HCT116 (cell line): ENCODE results near the gene NHSL2. TPM values are rescaled to one million over a fixed set of nuclear protein-coding genes. Genes with fewer than 3 reads are reported as not detected.

Experiments used
- ATAC-seq: fragments of 200-7000 bp; cut with Tn5 transposase; 2 replicates; pipeline ENCODE4 v1.9.1; 2020; ENCODE audit warnings: mild to moderate bottlenecking, moderate library complexity
- BruUV-seq: library from RNA; stranded (reverse); fragments of 400-500 nt; replicated peaks from 2 replicates; lab custom pipeline; 2021; lab: Mats Ljungman, UMichigan
- CTCF ChIA-PET: fragments of 300-600 bp; sonication (Branson Sonifier 250); formaldehyde crosslinking; loops from one replicate; lab custom pipeline; 2021; ENCODE audit warnings: antibody characterized with exemption; lab: Charles Lee
- POLR2A ChIA-PET: fragments of 300-600, 350-600 bp; sonication (Branson Sonifier 250); formaldehyde crosslinking; loops from one replicate; lab custom pipeline; 2021; ENCODE audit warnings: antibody characterized with exemption; lab: Charles Lee
- RAD21 ChIA-PET, 2 experiments: fragments of 300-600 bp; sonication (Branson Sonifier 250); formaldehyde crosslinking; loops; one replicate each; lab custom pipeline; 2023; ENCODE audit warnings: low total read pairs in 2 of 2; ENCODE audit not compliant: uncharacterized antibody in 2 of 2, unreplicated experiment in 2 of 2, low non-redundant PET in 1 of 2; lab: Charles Lee
- DNase-seq: peaks from one replicate; pipeline ENCODE4 v3.0.0-alpha.2; 2010; ENCODE audit warnings: low read depth, low spot score
- H2AFZ ChIP-seq: fragments of 200-600 bp; shearing (Covaris generic), sonication (generic); 2 replicates; pipeline ENCODE4 v1.6.1; 2017; ENCODE audit warnings: low read depth, mixed run types, mixed read lengths, antibody characterized with exemption, low read length; ENCODE audit not compliant: poor library complexity, severe bottlenecking
- H3K27ac ChIP-seq: 2 replicates; pipeline ENCODE4 v1.5.1; 2012; ENCODE audit warnings: low read depth, low read length
- H3K27me3 ChIP-seq: fragments of 200-600 bp; sonication (generic); 2 replicates; pipeline ENCODE4 v1.6.1; 2016; ENCODE audit warnings: mixed run types, low read length, mixed read lengths; ENCODE audit not compliant: insufficient read depth
- H3K36me3 ChIP-seq, 2 experiments: fragments of 200-500 bp in 1 of 2; fragments of 200-600 bp in 1 of 2; sonication (Bioruptor generic) in 1 of 2; sonication (generic) in 1 of 2; 2 replicates each; pipeline versions ENCODE4 v1.5.1 to v1.6.1; 2014 to 2016; ENCODE audit warnings: low read length in 2 of 2, inconsistent platforms in 1 of 2, mixed read lengths in 1 of 2, mixed run types in 1 of 2; ENCODE audit not compliant: insufficient read depth in 2 of 2, control insufficient read depth in 1 of 2
- H3K4me1 ChIP-seq, 2 experiments: fragments of 200-600 bp in 1 of 2; sonication (generic) in 1 of 2; 2 replicates each; pipeline versions ENCODE4 v1.5.1 to v1.6.1; 2012 to 2017; ENCODE audit warnings: low read length in 2 of 2, inconsistent platforms in 1 of 2, mild to moderate bottlenecking in 1 of 2, mixed read lengths in 1 of 2, mixed run types in 1 of 2, moderate library complexity in 1 of 2; ENCODE audit not compliant: insufficient read depth in 2 of 2, control insufficient read depth in 1 of 2
- H3K4me2 ChIP-seq: fragments of 200-600 bp; sonication (generic); 2 replicates; pipeline ENCODE4 v1.6.1; 2017; ENCODE audit warnings: mixed run types, low read length, mixed read lengths
- H3K4me3 ChIP-seq, 2 experiments: fragments of 200-600 bp in 1 of 2; sonication (generic) in 1 of 2; replicated peaks in 1 of 2; 2 replicates each; pipeline ENCODE4 v1.5.1; 2011 to 2016; ENCODE audit warnings: low read length in 2 of 2, control low read depth in 1 of 2, low read depth in 1 of 2, mild to moderate bottlenecking in 1 of 2, mixed read lengths in 1 of 2, mixed run types in 1 of 2
- H3K79me2 ChIP-seq: fragments of 200-600 bp; sonication (generic); 2 replicates; pipeline ENCODE4 v1.6.1; 2017; ENCODE audit warnings: mild to moderate bottlenecking, mixed run types, low read length, moderate library complexity, mixed read lengths; ENCODE audit not compliant: insufficient read depth
- H3K9ac ChIP-seq: fragments of 200-600 bp; sonication (generic); 2 replicates; pipeline ENCODE4 v1.6.1; 2016; ENCODE audit warnings: low read length, mixed read lengths
- H3K9me2 ChIP-seq: fragments of 200-600 bp; sonication (generic), shearing (Covaris generic); 2 replicates; pipeline ENCODE4 v1.6.1; 2017; ENCODE audit warnings: mixed run types, mild to moderate bottlenecking, moderate library complexity; ENCODE audit not compliant: insufficient read depth
- H3K9me3 ChIP-seq, 2 experiments: fragments of 200-500 bp in 1 of 2; fragments of 200-600 bp in 1 of 2; sonication (Bioruptor generic) in 1 of 2; sonication (generic) in 1 of 2; 2 replicates each; pipeline ENCODE4 v1.6.1; 2014 to 2017; ENCODE audit warnings: low read length in 2 of 2, mixed read lengths in 2 of 2, inconsistent platforms in 1 of 2, low read depth in 1 of 2, mild to moderate bottlenecking in 1 of 2, mixed run types in 1 of 2, moderate library complexity in 1 of 2; ENCODE audit not compliant: control insufficient read depth in 1 of 2, insufficient read depth in 1 of 2
- H4K20me1 ChIP-seq: fragments of 200-600 bp; sonication (generic), shearing (Covaris generic); 2 replicates; pipeline ENCODE4 v1.6.1; 2017; ENCODE audit warnings: mixed run types, mild to moderate bottlenecking, moderate library complexity; ENCODE audit not compliant: insufficient read depth
- EGR1 ChIP-seq: IDR thresholded peaks from 2 replicates; pipeline ENCODE4 v1.6.1; 2012; ENCODE audit warnings: low read depth
- ELF1 ChIP-seq: IDR thresholded peaks from 2 replicates; pipeline ENCODE4 v1.6.1; 2012; ENCODE audit warnings: low read depth, borderline replicate concordance
- EZH2 ChIP-seq: fragments of 200-600 bp; sonication (generic); IDR thresholded peaks from 2 replicates; pipeline ENCODE4 v1.6.1; 2017; ENCODE audit warnings: antibody characterized with exemption, mixed run types
- EZH2phosphoT487 ChIP-seq: fragments of 200-600 bp; IDR thresholded peaks from 2 replicates; pipeline ENCODE4 v1.6.1; 2018; ENCODE audit warnings: antibody characterized with exemption, borderline replicate concordance
- FOSL1 ChIP-seq: IDR thresholded peaks from 2 replicates; pipeline ENCODE4 v1.6.1; 2012; ENCODE audit warnings: low read depth
- JUND ChIP-seq: IDR thresholded peaks from 2 replicates; pipeline ENCODE4 v1.6.1; 2012
- POLR2A ChIP-seq: IDR thresholded peaks from 2 replicates; pipeline ENCODE4 v1.7.0; 2011; ENCODE audit warnings: borderline replicate concordance; ENCODE audit not compliant: insufficient read depth, insufficient read length; ENCODE audit errors: extremely low read depth
- RAD21 ChIP-seq: IDR thresholded peaks from 2 replicates; pipeline ENCODE4 v1.6.1; 2012; ENCODE audit warnings: low read depth, mild to moderate bottlenecking
- SIN3A ChIP-seq: IDR thresholded peaks from 2 replicates; pipeline ENCODE4 v1.6.1; 2012; ENCODE audit warnings: low read depth
- SRF ChIP-seq: IDR thresholded peaks from 2 replicates; pipeline ENCODE4 v1.6.1; 2012; ENCODE audit warnings: low read depth
- TCF7L2 ChIP-seq: IDR thresholded peaks from 2 replicates; pipeline ENCODE4 v1.7.0; 2011; ENCODE audit warnings: borderline replicate concordance, inconsistent platforms; ENCODE audit not compliant: insufficient read depth, insufficient read length; ENCODE audit errors: extremely low read depth
- YY1 ChIP-seq: IDR thresholded peaks from 2 replicates; pipeline ENCODE4 v1.6.1; 2011; ENCODE audit warnings: low read length, low read depth, moderate library complexity, mild to moderate bottlenecking; ENCODE audit not compliant: insufficient replicate concordance; ENCODE audit errors: extremely low read depth
- ZFX ChIP-seq: fragments of 450-650 bp; IDR thresholded peaks from 2 replicates; pipeline ENCODE4 v1.6.1; 2017
- ZNF274 ChIP-seq: fragments of 200-500 bp; sonication (Bioruptor generic); IDR thresholded peaks from 2 replicates; pipeline ENCODE4 v1.6.1; 2014; ENCODE audit warnings: mild to moderate bottlenecking, low read depth, low read length, inconsistent platforms
- intact Hi-C: fragments of 100-400 bp; cut with micrococcal nuclease; formaldehyde crosslinking; loops from 2 replicates; pipeline ENCODE4 v1.10.0; 2022
- total RNA-seq: library from RNA; stranded (reverse); gene quantifications from one replicate; pipeline ENCODE4 v1.2.1, GENCODE V29; 2021; ENCODE audit not compliant: unreplicated experiment
- TF ChIP-seq, protein P1 (sequence below): IDR thresholded peaks from 2 replicates; pipeline ENCODE4 v1.6.1; 2011; ENCODE audit warnings: mild to moderate bottlenecking, low read length, moderate library complexity; ENCODE audit not compliant: insufficient replicate concordance; ENCODE audit errors: extremely low read depth
- TF ChIP-seq, protein P2 (sequence below): IDR thresholded peaks from 2 replicates; pipeline ENCODE4 v1.6.1; 2012
- TF ChIP-seq, protein P3 (sequence below): IDR thresholded peaks from 2 replicates; pipeline ENCODE4 v1.6.1; 2012; ENCODE audit warnings: low read depth

Gene NHSL2
- total RNA-seq, 1 experiment from 2014 or later: 0.22 TPM

DNA sequence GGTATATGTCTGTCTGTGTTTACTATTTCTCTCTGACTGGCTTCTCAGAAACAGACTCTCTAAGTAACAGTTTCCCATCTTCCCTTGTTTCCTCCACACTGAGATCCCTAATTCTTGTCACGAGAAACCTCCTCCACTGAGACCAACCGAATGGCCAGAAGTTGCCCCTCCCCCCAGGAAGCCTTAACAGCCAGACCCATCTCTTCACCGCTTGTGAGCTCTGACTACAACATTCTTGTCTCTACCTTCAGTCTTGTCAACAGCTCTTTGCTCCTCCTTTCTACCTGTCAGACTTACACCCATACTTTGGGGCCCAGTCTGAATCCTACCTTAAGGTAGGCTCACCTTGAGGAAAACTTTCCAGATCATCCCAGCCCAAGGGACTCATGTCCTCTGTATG is 90.8 kb downstream of the NHSL2 start (continued):
- TF ChIP-seq, protein P1, sequence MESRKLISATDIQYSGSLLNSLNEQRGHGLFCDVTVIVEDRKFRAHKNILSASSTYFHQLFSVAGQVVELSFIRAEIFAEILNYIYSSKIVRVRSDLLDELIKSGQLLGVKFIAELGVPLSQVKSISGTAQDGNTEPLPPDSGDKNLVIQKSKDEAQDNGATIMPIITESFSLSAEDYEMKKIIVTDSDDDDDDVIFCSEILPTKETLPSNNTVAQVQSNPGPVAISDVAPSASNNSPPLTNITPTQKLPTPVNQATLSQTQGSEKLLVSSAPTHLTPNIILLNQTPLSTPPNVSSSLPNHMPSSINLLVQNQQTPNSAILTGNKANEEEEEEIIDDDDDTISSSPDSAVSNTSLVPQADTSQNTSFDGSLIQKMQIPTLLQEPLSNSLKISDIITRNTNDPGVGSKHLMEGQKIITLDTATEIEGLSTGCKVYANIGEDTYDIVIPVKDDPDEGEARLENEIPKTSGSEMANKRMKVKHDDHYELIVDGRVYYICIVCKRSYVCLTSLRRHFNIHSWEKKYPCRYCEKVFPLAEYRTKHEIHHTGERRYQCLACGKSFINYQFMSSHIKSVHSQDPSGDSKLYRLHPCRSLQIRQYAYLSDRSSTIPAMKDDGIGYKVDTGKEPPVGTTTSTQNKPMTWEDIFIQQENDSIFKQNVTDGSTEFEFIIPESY: no peak
- no peak for TF ChIP-seq JUND
- TF ChIP-seq POLR2A: no peak
- TF ChIP-seq, protein P2, sequence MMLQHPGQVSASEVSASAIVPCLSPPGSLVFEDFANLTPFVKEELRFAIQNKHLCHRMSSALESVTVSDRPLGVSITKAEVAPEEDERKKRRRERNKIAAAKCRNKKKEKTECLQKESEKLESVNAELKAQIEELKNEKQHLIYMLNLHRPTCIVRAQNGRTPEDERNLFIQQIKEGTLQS: no peak
- no peak for TF ChIP-seq EGR1
- TF ChIP-seq EZH2: no peak

DNA sequence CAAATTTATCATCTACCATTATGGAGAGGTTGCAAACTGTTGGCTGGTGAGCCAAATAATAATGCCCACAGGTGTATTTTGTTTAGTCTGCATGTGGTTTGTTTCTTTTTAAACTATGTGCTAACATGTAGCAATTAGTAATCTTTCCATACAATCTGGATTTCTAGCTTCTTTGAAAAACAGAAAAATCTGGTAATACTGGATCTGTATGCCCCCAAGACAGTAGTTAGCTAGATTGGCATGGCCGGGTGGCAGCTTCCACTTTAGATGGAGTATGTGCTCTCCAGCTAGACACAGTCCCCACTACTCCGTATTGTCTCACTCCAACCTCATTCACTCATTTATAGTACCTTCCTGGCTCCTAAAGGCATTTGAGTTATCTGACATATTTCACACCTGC is 91.3 kb downstream of the NHSL2 start:
- H3K79me2 ChIP-seq: no peaks in the 10 kb centered on the region
- H3K4me3 ChIP-seq: no peak overlapping the region
- H3K9me2 ChIP-seq: no peaks in the 10 kb centered on the region
- ATAC-seq (no peak), DNase-seq (no peak)
- no peak overlapping the region for H3K27ac ChIP-seq
- H2AFZ ChIP-seq: no peak overlapping the region
- TF ChIP-seq SIN3A: no peak
- TF ChIP-seq, protein P3, sequence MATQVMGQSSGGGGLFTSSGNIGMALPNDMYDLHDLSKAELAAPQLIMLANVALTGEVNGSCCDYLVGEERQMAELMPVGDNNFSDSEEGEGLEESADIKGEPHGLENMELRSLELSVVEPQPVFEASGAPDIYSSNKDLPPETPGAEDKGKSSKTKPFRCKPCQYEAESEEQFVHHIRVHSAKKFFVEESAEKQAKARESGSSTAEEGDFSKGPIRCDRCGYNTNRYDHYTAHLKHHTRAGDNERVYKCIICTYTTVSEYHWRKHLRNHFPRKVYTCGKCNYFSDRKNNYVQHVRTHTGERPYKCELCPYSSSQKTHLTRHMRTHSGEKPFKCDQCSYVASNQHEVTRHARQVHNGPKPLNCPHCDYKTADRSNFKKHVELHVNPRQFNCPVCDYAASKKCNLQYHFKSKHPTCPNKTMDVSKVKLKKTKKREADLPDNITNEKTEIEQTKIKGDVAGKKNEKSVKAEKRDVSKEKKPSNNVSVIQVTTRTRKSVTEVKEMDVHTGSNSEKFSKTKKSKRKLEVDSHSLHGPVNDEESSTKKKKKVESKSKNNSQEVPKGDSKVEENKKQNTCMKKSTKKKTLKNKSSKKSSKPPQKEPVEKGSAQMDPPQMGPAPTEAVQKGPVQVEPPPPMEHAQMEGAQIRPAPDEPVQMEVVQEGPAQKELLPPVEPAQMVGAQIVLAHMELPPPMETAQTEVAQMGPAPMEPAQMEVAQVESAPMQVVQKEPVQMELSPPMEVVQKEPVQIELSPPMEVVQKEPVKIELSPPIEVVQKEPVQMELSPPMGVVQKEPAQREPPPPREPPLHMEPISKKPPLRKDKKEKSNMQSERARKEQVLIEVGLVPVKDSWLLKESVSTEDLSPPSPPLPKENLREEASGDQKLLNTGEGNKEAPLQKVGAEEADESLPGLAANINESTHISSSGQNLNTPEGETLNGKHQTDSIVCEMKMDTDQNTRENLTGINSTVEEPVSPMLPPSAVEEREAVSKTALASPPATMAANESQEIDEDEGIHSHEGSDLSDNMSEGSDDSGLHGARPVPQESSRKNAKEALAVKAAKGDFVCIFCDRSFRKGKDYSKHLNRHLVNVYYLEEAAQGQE: no peak
- no peak for TF ChIP-seq ELF1
- TF ChIP-seq, protein P2: no peak
- TF ChIP-seq TCF7L2: no peak
- no peak for TF ChIP-seq POLR2A
- no peak for TF ChIP-seq FOSL1
- TF ChIP-seq RAD21: no peak
- TF ChIP-seq YY1: no peak
- TF ChIP-seq EZH2phosphoT487: no peak
- TF ChIP-seq ZNF274: no peak
- TF ChIP-seq ZFX: no peak
- TF ChIP-seq EGR1: no peak
- no peak for TF ChIP-seq SRF
- TF ChIP-seq, protein P1: no peak
- H3K36me3 ChIP-seq: no peaks in the 10 kb centered on the region
- H3K4me2 ChIP-seq: no peak overlapping the region
- H3K9ac ChIP-seq: no peak overlapping the region
- no peaks in the 10 kb centered on the region for H3K9me3 ChIP-seq
- intact Hi-C loops: loop anchor here (5.0 kb wide), 1 partner anchor 125 kb away; no protein-coding TSS in a partner anchor
- peaks cover 0 to 12% of the 10 kb centered on the region in 2 experiments; a peak in 2 of 4 replicates for H3K4me1 ChIP-seq
- no TSS peak for BruUV-seq
- CTCF ChIA-PET: no interaction called here
- H4K20me1 ChIP-seq: no peaks in the 10 kb centered on the region
- RAD21 ChIA-PET: interaction anchor here in 1 of 2 experiments (0.6 kb wide), 1 partner anchor 539 kb away, joined by 3 read pairs; no protein-coding TSS in a partner anchor
- no peaks in the 10 kb centered on the region for H3K27me3 ChIP-seq
- POLR2A ChIA-PET: no interaction called here
